ENCODE measurements around the gene SYNGR1.
"Not testable (repeated sequence)": the region's sequence is repeated elsewhere in the genome, so short reads cannot be mapped to it uniquely, and the experiment has no call there.

The SYNGR1 gene

GRCh38 chr22:39352306-39352891 is 2.6 kb downstream of the SYNGR1 start:
- DNase-seq = no peak

DNA sequence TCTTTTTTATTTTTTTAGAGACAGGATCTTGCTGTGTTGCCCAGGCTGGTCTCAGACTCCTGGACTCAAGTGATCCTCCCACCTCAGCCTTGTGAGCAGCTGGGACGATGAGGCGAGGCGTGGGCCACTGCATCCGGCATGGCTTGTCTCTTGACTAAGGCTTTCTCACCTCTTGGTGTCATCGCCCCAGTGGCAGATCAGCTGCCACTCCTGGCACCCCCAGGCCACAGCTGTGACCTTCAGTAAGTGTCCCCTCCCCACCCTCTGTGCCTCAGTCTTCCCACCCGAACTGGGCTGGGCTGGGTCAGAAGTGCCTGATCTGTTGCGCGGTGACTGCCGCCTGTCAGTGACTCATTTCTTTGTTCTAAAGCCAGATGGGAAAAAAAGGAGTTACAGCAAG is 3.6 kb downstream of the SYNGR1 start:
- no peak for DNase-seq

GRCh38 chr22:39355080-39355479 is 5.3 kb downstream of the SYNGR1 start:
- DNase-seq = no peak

DNA sequence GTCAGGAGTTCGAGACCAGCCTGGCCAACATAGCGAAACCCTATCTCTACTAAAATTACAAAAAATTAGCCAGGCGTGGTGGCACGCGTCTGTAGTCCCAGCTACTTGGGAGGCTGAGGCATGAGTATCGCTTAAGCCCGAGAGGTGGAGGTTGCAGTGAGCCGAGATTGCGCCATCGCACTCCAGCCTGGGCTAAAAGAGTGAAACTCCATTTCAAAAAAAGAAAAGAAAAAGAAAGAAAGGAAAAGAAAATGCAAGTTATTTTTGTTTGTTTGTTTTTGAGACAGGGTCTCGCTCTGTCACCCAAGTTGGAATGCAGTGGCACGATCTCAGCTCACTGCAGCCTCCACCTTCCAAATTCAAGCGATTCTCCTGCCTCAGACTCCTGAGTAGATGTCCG is 6.0 kb downstream of the SYNGR1 start:
- not testable (repeated sequence) for DNase-seq

DNA sequence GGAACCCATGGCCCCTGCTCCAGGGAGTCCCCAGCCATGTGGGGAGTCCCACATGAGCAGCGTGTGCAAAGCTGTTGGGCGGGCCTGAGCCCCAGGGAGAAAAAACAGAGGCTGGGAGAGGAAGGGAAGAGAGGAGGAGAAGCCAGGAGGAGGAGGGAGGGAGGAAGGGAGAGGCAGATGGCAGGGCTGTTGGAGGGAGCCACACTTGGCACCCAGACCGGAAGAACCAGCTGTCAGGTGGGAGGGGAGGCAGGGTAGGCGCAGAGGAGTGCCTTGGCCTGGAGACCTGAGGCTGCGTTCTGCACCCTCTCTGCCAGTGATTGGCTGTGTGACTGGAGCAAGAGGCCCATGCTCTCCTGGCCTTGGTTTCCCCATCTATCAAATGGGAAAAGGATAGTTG is 6.7 kb downstream of the SYNGR1 start:
- no peak for DNase-seq

DNA sequence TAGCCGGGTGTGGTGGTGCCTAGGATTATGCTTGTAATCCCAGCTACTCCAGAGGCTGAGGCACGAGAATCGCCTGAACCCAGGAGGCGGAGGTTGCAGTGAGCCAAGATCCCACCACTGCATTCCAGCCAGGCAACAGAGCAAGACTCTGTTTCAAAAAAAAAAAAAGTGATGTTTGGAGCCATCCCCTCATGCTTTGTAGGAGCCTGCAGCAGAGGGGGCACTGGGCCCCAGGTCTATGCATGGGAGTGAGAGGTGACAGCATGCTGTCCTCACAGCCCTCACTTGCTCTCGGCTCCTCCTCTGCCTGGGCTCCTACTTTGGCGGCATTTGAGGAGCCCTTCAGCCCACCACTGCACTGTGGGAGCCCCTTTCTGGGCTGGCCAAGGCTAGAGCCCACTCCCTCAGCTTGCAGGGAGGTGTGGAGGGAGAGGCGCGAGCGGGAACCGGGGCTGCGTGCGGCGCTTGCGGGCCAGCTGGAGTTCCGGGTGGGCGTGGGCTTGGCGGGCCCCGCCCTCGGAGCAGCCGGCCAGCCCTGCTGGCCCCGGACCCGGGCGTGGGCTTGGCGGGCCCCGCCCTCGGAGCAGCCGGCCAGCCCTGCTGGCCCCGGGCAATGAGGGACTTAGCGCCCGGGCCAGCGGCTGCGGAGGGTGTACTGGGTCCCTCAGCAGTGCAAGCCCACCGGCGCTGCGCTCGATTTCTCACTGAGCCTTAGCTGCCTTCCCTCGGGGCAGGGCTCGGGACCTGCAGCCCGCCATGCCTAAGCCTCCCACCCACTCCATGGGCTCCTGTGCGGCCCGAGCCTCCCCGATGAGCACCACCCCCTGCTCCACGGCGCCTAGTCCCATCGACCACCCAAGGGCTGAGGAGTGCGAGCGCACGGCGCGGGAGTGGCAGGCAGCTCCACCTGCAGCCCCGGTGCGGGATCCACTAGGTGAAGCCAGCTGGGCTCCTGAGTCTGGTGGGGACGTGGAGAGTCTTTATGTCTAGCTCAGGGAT is 7.6 kb downstream of the SYNGR1 start:
- not testable (repeated sequence) for DNase-seq

- DNase-seq = not testable (repeated sequence)
These were observed 8.4 kb downstream of the SYNGR1 start for GRCh38 chr22:39358197-39358596.

- no peak for DNase-seq
These were observed 9.9 kb downstream of the SYNGR1 start for GRCh38 chr22:39359659-39360195.

- DNase-seq = no peak
These were observed 10.5 kb downstream of the SYNGR1 start for GRCh38 chr22:39360242-39360641.

DNA sequence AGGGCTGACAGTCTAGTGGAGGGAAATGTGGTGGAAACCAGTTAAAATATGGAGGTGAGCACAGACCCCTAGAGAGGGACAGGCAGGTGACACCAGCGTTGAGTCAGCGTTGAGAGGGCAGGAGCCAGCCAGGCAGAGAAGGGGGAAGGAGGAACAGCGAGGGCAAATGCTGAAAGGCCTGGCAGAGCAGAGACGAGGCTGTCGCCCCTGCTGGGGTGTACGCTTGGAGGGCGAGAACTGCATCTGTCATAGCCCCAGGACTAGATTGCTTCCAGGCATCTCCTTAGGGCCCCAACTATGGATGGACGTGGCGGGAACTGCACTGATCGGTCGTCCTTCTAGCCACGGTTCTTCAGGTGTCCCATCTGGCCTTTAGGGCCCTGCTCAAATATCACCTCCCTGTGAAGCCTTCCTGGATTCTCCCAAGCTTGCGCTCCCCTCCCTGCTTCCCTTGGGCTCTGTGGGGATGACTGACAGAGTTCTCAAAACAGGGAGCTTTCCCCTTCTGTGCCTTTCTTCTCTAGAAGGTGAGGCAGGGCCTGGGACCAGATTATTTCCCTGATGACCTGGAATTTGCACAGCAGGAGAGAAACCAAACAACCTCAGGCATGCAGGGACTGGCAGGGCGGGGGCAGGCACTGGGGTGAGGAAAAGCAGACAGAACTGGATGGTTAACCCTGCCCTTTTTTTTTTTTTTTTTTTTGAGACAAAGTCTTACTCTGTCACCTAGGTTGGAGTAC is 11.1 kb downstream of the SYNGR1 start:
- DNase-seq = no peak

DNA sequence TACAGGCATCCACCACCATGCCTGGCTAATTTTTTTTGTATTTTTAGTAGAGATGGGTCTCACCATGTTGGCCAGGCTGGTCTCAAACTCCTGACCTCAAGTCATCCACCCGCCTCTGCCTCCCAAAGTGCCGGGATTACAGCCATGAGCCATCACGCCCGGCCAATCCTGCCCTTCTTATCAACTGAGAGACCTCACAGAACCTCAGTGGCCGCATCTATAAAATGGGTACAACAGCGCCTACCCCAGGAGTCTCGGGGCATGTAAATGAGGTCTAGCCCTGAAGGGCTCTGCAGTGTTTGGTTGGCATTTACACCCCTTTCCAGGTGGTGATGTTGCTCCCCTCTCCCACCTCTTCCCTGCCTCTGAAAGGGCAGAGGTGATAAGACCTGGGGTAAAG is 11.7 kb downstream of the SYNGR1 start:
- no peak for DNase-seq

- no peak for DNase-seq
These were observed 12.5 kb downstream of the SYNGR1 start for GRCh38 chr22:39362271-39362670.

GRCh38 chr22:39362932-39363331 is 13.1 kb downstream of the SYNGR1 start:
- no peak for DNase-seq

- no peak for DNase-seq
These were observed 14.1 kb downstream of the SYNGR1 start for GRCh38 chr22:39363751-39364515.

DNA sequence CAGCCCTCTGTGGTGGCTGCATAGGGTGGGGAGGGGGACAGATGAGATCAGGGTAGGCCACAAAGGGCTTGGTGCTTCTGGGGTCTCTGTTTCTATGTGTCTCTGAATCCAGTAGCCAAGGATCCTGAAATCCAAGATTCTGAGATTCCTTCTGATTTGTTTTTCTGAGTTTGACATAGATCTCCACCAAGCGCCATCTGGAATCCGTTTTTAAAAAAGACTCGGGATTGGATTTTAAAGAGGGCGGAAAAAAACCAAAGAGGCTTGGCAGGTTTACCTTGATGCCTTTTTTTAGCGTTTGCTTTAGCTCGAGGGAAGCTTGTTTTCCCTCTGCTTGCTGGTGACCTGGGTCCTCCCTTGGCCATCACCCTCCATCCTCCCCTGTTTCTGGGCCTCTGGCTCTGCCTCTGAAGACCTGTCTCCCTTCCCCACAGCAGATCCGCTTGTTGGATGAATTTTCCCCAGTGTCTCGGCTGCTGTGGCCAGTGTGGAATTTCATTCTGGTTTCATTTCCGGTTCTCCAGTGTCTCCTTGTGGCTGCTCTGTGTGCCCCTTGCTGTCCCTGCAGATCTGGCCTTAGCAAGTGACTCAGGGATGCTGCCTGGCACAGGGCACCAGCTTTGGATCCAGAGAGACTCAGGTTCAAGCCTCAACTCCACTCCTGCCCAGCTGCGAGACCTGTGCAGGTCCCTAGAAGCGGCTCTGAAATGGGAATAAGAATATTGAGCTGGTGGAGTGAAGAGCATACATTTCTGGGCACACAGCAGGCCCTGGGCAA is 15.1 kb downstream of the SYNGR1 start:
- no peak for DNase-seq

GRCh38 chr22:39365492-39365780 is 15.6 kb downstream of the SYNGR1 start:
- no peak for DNase-seq

DNA sequence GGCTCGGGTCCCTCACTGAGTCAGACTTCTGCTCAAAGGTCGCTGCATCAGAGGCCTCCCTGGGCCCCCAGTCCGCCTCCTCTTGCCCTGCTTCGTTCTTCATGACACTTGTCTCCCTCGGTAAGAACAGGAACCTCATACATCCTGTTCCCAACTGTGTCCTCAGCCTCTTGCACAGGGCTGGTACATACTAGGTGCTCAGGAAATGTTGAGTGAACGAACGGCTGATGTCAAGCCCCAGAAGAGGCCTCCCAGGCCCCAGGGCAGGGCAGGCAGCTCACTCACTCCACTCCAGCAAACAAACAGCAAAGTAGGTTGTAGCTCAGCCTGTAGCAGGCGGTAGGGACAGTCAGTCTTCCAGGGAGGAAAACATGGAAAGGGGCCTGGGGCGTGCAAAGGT is 17.2 kb downstream of the SYNGR1 start:
- DNase-seq = no peak

- DNase-seq = no peak
These were observed 18.7 kb downstream of the SYNGR1 start for GRCh38 chr22:39368461-39368911.

GRCh38 chr22:39369186-39369585 is 19.4 kb downstream of the SYNGR1 start:
- DNase-seq = no peak

DNA sequence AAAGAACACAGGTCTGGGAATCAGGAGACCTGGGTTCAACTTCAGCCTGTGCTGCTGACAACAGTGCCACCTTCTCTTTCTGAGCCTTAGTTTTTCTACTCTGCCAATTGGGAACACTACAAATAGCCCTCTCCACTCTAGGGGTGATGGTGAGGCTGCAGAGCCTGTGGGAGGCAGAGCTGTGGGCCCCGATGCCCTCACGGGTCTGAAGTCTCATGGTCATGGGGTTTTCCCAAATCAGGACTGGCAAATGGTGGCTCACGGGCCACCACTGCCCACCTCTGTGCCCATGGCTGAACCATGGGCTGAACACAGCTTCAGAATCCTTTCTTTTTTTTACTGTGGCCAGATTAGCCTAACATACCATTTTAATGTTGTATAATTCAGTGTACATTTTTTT is 19.8 kb downstream of the SYNGR1 start:
- DNase-seq = no peak

DNA sequence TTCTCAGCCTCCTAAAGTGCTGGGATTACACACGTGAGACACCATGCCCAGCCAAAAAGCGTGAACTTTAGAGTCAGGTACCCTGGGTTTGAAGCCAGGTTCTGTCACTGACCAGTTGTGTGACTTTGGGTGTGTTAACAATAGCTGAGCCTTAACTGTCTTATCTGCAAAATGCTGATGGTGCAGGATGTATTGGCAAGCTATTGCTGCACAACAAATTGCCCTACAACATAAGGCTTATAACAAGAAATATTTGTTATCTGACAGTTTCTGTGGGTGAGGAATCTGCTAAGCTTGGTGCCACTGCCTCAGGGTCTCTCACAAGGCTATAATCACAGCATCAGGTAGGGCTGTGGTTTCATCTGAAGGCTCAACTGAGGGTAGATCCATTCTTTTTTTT is 21.9 kb downstream of the SYNGR1 start:
- DNase-seq = no peak

- DNase-seq = no peak
These were observed 24.4 kb downstream of the SYNGR1 start for GRCh38 chr22:39374191-39374590.
